Neural progenitor cell (in vitro differentiated cells): ENCODE results near the gene DSCAML1.

Experiments used
- CTCF ChIP-seq: fragments of 200-600 bp; sonication (generic); IDR thresholded peaks from 2 replicates; pipeline ENCODE4 v1.5.1; 2017; ENCODE audit warnings: antibody characterized with exemption, mild to moderate bottlenecking
- EZH2 ChIP-seq: fragments of 200-600 bp; sonication (generic); IDR thresholded peaks from 2 replicates; pipeline ENCODE4 v1.6.1; 2017; ENCODE audit warnings: antibody characterized with exemption, mild to moderate bottlenecking, moderate library complexity
- EZH2phosphoT487 ChIP-seq: fragments of 200-600 bp; sonication (generic); IDR thresholded peaks from 2 replicates; pipeline ENCODE4 v1.6.1; 2017; ENCODE audit warnings: antibody characterized with exemption

- no peak for TF ChIP-seq CTCF
- TF ChIP-seq EZH2: no peak
- TF ChIP-seq EZH2phosphoT487: no peak
These were observed 276.1 kb downstream of the DSCAML1 start for GRCh38 chr11:117520966-117521365.
